ENCODE data around the gene KCNE3.

The KCNE3 gene

DNA sequence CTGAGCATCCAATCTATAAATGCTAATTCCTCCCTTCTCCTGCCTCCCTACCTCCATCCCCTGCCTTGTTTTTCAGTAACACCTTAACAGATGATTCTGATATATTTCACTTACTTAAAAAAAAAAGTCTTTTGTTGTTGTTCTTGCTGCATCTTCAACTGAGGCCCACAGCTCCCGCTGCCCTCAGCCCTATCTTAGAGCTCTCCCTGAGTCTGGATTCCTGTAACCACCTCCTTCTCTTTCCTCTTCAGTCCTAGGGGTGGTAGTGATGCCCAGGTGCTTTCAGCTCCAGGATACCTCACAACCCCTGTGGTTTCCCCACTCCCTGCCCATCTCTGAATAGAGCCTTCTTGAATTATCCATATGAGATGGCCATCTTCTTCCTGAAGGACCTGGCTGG is 3.7 kb upstream of the KCNE3 start:
- no peak for DNase-seq

GRCh38 chr11:74470526-74470925 is 3.2 kb upstream of the KCNE3 start:
- DNase-seq, result no peak

GRCh38 chr11:74468936-74469335 is 1.6 kb upstream of the KCNE3 start:
- DNase-seq, result no peak

- no peak for DNase-seq
These were observed 1.2 kb upstream of the KCNE3 start for GRCh38 chr11:74468521-74468920.

DNA sequence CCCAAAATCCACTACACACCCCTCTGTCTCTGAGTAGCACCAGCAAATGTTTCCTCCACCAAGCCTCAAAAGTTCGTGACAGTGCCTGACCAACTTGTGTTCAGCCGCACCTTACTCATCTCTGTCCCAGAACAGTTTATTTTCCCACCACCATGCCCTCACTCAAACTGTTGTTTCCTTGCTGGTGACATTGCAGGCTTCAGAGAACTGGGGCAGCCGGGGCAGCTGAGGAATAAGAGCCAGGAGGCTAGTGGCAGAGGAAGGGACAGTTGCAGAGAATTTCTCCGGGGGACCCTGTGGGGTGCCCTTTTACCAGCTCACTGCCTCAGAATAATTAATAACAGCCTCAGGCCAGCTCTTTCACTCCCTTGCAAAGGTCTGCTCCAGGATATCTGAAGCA is 709 bp upstream of the KCNE3 start:
- DNase-seq, result peak; percentile 24

GRCh38 chr11:74465291-74465708 is 2.0 kb downstream of the KCNE3 start:
- DNase-seq, result no peak

- no peak for DNase-seq
These were observed 2.6 kb downstream of the KCNE3 start for GRCh38 chr11:74464746-74465145.

DNA sequence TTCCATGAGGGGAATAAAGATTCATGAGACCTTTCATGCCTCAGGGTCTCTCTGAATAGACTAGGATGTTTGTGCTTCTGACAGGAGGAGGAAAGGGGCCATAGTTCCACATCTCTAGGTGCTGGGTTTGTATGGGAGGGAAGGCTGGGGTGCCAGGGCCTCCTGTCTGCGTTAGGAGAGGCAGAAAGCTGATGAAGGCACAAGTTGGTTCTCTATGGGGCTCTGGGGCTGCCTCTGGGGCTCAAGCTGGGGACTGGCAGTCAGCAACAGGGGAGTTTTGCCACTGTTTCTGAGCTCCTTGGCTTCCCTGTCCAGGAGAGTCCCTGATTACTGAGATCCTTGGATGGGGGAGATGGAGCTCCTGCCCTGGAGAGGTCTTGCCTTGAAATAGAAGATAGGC is 4.1 kb downstream of the KCNE3 start:
- no peak for DNase-seq

DNA sequence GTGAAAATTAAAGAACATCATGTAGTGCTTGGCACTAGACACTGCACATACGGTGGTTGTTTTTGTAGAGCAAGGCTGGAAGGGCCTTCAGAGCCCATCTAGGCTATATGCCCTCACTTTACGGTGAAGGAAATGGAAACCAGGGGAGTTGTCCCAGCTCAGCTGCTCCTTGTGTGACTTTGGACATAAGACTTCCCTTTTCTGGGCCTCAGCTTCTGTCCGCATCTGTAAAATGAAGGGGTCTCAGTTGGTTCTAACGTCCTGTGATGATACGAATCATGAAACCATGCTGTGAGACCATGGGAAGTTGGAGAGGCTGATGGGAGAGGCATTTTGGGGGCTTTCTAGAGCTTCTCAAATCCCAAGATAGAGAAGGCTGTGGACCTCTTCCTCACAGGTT is 4.7 kb downstream of the KCNE3 start:
- DNase-seq, result no peak

DNA sequence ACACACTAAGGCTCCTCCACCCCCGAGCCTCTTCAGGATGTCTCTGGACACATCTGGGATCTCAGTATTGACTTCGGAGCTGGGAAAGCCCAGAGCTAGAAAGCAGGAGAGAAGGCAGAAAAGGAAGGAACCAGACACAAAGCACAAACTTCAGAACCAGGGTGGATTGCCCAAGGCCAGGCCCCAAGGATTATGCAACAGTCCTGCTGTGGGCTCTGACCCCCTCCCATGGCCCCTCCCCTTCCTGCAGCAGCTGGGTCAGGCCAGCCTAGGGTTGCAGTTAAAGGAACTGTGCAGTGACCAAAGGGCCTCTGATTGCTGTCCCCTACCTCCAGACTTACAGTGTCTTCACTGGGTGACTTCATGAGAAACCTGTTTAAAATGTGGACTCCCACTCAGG is 5.3 kb downstream of the KCNE3 start:
- no peak for DNase-seq

DNA sequence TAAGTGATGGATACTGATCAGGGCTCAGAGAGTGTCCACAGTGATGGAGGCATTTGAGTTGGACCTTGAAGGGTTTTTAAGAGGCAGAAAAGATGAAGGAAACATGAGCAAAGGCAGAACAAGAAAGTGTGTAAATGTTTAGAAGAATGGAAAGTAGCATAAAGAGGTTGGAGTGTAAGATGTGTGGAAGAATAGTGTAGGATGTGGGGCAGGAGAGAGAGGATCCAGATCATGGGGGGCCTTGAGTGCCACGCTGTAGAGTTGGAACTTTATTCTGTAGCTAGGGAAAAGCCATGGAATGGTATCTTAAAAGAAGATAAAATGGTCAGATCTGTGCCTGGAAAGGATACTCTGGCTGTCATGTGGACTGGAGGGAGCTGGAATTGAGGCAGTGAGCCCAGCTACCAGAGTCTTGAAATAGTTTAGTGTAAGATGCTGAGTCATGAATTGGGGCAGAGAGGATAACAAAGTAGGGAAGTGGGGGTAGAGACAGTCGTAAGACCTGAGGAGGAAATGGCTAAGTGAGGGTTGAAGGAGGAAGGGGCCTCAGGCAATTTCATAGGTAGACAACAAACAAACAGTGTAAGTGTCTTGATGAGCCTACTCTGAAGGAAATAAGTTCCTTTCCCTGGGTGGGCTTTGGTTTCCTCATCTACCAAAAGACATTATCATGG is 6.7 kb downstream of the KCNE3 start:
- DNase-seq, result no peak

- DNase-seq, result no peak
These were observed 7.3 kb downstream of the KCNE3 start for GRCh38 chr11:74460065-74460464.

DNA sequence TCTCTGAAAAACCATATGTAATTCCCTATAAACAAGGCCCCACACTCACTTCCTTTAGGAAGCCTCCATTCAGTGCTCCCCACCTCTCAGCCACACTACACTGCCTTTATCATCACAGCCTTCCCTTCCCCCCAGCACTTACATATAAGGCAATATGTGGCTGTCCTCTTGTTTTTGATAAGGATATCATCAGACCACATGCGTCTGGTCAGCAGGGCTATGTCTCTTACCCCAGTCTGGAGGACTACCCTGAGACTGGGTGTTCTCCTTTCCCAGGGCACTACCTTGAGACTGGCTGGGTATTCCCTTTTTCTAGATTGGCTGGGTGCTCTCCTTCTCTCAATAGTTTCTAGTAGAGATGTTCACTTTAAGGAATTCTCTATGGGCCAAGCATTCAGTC is 7.8 kb downstream of the KCNE3 start:
- DNase-seq, result no peak

GRCh38 chr11:74457356-74457755 is 10.0 kb downstream of the KCNE3 start:
- no peak for DNase-seq

DNA sequence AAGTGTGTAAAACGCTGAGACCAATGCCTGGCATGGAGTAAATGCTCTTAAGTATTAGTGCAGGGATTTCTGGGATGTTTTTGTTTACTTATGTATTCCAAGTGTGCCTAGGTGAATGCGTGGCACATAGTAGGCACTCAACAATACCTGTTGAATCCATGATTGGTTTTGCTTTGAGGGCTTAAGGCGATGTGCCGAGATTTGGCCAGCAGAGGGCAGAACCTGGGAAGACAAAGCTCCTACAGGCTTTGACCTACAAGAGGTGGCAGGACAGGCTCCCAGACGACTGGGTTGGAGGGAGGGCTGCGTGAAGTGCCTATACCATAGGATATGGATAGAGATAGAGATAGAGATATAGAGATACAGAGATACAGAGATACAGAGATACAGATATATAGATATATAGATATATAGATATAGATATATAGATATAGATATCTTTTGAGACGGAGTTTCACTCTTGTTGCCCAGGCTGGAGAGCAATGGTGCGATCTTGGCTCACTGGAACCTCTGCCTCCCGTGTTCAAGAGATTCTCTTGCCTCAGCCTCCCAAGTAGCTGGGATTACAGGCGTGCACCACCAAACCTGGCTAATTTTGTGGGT is 13.9 kb downstream of the KCNE3 start:
- DNase-seq, result peak; percentile 64

- no peak for DNase-seq
These were observed 15.0 kb downstream of the KCNE3 start for GRCh38 chr11:74452366-74452765.

GRCh38 chr11:74450318-74450717 is 17.0 kb downstream of the KCNE3 start:
- DNase-seq, result no peak

GRCh38 chr11:74449369-74449931 is 17.9 kb downstream of the KCNE3 start:
- DNase-seq, result peak; percentile 70

DNA sequence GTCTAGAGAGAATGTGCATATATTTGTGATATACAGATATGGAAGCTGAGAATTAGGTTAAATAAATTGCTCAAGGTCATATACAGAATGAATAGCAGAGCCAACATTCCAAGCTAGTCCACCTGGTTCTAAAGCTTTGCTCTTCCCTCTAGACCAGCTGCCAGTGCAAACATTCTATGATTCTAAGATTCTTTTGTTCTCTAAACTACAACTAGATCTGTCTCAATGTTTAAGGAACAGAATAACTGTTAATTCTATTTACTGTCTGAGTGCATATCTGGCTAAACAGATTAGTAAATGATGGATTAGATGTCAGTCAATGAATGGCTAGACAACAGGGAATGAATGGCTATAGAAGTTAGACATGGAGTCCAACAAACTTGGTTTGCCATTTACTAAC is 19.6 kb downstream of the KCNE3 start:
- DNase-seq, result no peak

- no peak for DNase-seq
These were observed 20.8 kb downstream of the KCNE3 start for GRCh38 chr11:74446532-74446938.

DNA sequence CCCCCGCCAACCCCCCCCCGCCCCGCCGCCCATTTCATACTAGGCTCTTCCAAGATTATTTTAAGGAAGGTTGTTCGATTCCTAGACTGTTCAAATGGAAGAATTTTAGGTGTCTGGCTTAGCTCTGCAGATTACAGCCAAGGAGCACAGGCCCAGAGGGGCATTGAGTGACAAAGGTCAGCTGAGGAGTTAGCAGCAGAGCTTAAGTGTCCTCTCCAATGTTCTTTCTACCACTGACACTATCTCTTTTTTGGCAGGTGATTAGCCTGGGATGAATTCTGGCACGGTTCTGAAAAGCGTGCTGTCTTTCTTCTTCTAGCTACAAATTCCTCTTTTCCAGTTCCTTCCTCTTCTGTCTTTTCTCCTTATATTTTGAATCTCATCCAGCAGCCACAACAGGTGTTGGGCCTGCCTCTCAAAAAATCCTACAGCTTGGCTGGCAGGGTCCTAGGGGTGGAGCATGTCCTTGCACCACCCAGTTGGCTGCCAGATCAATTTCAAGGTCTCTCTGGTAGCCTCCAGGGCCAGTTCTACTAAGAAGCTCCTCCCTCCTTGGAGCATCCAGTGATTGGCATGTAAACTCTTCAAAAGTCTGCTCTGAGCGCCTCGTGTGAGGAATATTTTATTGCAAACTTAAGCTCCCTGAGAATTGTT is 23.0 kb downstream of the KCNE3 start:
- DNase-seq, result no peak

DNA sequence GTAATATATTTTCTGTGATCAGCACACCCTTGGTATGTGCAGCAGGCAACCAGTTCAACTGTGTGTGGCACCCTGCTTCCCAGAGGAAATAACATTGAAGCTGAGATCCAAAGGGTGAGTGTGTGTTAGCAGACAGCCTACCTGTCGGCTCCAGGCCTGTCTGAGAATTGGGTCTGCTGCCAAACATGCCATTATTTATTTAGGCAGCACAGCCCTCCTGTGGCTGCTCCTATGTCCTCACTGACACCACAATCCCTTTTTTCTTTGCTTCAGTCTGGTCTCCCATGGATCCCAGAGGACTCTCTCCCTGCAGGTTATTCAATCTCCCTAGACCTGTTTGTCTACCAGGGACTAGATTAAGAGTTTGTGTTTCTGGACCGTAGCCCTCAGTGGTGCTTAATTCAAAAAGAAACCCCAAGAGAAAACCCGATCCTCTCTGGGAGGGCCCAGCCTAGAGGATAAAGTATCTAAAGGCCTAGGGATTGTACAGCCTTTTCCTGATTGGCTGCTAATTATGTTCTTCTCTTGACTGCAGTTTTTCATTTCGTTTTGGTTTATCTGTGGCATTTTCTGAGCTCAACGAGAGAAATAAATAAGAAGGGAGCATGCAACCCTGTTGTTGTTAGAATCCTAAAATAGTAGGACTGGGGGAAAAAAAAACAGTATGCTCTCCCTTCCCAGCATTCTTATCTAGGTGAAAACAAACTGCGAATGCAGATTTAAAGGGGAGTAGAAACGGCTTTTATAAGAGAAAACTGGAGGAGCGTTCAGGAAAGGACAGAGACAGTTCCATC is 24.1 kb downstream of the KCNE3 start:
- DNase-seq, result no peak

DNA sequence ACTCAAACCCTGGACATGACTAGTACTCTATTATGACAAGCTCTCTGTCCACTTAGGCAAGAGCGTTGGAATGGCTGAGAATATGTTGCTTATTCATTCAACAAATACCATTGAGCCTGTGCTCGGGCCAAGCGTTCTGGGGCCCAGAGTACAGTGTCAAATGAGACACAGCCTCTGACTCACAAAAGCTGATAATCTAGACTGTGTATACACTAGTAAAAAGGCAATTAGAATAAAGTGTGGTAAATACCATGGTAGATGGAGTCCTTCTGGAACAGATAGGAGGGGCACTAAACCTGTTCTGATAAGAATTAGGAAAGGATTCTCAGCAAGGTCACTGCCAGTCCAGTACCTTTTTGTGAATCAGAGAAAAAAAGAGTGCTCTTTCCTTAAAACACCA is 24.7 kb downstream of the KCNE3 start:
- no peak for DNase-seq

Data from activated CD4-positive, alpha-beta T cell treated with anti-CD3 and anti-CD28 coated beads, Interleukin-10, Interleukin-2, amounts not matched to agents 100 ng/mL and 50 ng/mL, durations not matched to agents 16 hours and 8 hours (primary cell).